Neutrophil (primary cell): Measurements from ENCODE around the gene TBC1D4.

ENCODE experiments used
- H3K27ac ChIP-seq: fragments of 200-600 bp; sonication (generic); 2 replicates; pipeline ENCODE4 v1.5.1; 2016; ENCODE audit warnings: mild to moderate bottlenecking, moderate library complexity
- H3K27me3 ChIP-seq: fragments of 200-600 bp; sonication (generic); 2 replicates; pipeline ENCODE4 v1.6.0; 2016; ENCODE audit warnings: mild to moderate bottlenecking
- H3K36me3 ChIP-seq: fragments of 200-600 bp; sonication (generic); 2 replicates; pipeline ENCODE4 v1.5.1; 2017
- H3K4me1 ChIP-seq, 2 experiments: fragments of 200-600 bp in 1 of 2; sonication (generic) in 1 of 2; 1 replicate in 1 of 2; 2 replicates in 1 of 2; pipeline versions ENCODE4 v1.5.1 to v1.6.1; 2013 to 2016; ENCODE audit warnings: low read depth in 1 of 2, low read length in 1 of 2, mild to moderate bottlenecking in 1 of 2, moderate library complexity in 1 of 2; ENCODE audit not compliant: control insufficient read depth in 1 of 2, insufficient read depth in 1 of 2
- H3K4me3 ChIP-seq, 2 experiments: fragments of 200-600 bp in 1 of 2; sonication (generic) in 1 of 2; 1 replicate in 1 of 2; 2 replicates in 1 of 2; pipeline ENCODE4 v1.5.1; 2013 to 2016; ENCODE audit warnings: low read depth in 1 of 2, low read length in 1 of 2, mild to moderate bottlenecking in 1 of 2, moderate library complexity in 1 of 2
- H3K9me3 ChIP-seq: fragments of 200-600 bp; sonication (generic); 2 replicates; pipeline ENCODE4 v1.5.1; 2016
- CTCF ChIP-seq: fragments of 200-600 bp; sonication (generic); IDR thresholded peaks from 2 replicates; pipeline ENCODE4 v1.5.1; 2016; ENCODE audit warnings: antibody characterized with exemption

TBC1D4 gene

GRCh38 chr13:75445717-75446499 is 36.1 kb downstream of the TBC1D4 start:
- no peak overlapping the region for H3K4me3 ChIP-seq
- H3K27ac ChIP-seq, result no peak overlapping the region
- no peaks in the 10 kb centered on the region for H3K36me3 ChIP-seq

DNA sequence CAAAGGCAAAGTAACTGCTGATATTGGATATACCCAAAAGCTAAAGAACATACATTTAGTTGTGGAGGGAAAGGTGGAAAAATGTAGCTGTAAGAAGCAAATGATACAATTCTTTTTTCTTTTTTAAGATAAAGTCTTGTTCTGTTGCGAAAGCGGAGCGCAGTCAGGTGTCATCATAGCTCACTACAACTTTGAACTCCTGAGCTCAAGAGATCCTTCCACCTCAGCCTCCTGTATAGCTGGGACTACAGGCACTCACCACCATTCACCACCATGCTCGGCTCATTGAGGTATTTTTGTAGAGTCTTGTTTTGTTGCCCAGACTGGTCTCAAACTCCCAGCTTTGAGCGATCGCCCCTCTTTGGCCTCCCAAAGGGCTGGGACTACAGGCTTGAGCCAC is 38.0 kb downstream of the TBC1D4 start:
- H3K27ac ChIP-seq, result no peak overlapping the region
- no peaks in the 10 kb centered on the region for H3K36me3 ChIP-seq
- H3K4me3 ChIP-seq, result no peak overlapping the region
- TF ChIP-seq CTCF, result no peak
- H3K9me3 ChIP-seq, result no peaks in the 10 kb centered on the region
- no peaks in the 10 kb centered on the region for H3K4me1 ChIP-seq
- no peaks in the 10 kb centered on the region for H3K27me3 ChIP-seq

More at GRCh38 chr13:75445717-75446499, 36.1 kb downstream of the TBC1D4 start:
- H3K9me3 ChIP-seq, result no peaks in the 10 kb centered on the region
- H3K4me1 ChIP-seq, result no peaks in the 10 kb centered on the region
- no peak for TF ChIP-seq CTCF
- H3K27me3 ChIP-seq, result no peaks in the 10 kb centered on the region

DNA sequence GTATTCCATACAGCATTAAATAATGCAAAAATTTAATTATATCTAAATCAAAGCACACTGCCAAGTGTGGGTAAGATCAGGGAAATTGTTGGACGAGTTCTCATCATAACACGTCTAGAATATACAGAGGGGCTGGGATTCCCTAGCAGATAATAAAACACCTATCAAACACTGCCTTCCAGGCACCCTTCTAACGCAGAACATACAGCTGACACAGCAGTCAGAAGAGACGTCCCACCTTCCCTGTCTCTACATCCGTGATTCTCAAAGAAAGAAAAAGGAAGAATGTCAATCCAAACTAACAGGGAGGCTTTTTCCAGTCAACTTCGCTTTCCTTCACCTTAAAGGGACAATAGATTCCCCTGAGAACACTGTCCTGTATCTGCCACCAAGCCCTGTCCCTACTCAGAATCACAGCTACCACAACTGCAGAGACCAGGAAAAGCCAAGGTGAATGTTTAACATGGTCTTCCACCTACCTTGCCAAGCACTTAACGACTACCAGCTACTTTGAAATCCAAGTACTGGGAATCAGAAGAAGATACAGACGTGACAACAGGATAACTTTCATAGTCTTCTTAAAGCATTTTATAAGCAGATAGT is 38.5 kb downstream of the TBC1D4 start:
- Histone ChIP-seq H3K27ac (no peak overlapping the region), H3K4me3 (no peak overlapping the region), H3K4me1 (no peaks in the 10 kb centered on the region), H3K36me3 (no peaks in the 10 kb centered on the region), H3K9me3 (no peaks in the 10 kb centered on the region), H3K27me3 (no peaks in the 10 kb centered on the region)
- TF ChIP-seq CTCF, result no peak

GRCh38 chr13:75442736-75443234 is 39.2 kb downstream of the TBC1D4 start:
- Histone ChIP-seq H3K9me3 (no peaks in the 10 kb centered on the region), H3K27ac (no peak overlapping the region), H3K4me1 (no peaks in the 10 kb centered on the region), H3K36me3 (no peaks in the 10 kb centered on the region), H3K4me3 (no peak overlapping the region), H3K27me3 (no peaks in the 10 kb centered on the region)
- TF ChIP-seq CTCF, result no peak

- TF ChIP-seq CTCF, result no peak
Observed at GRCh38 chr13:75440100-75440499, 41.9 kb downstream of the TBC1D4 start.

More at GRCh38 chr13:75440100-75440499, 41.9 kb downstream of the TBC1D4 start:
- Histone ChIP-seq H3K27ac (no peak overlapping the region), H3K4me1 (no peaks in the 10 kb centered on the region), H3K9me3 (no peaks in the 10 kb centered on the region), H3K36me3 (no peaks in the 10 kb centered on the region), H3K4me3 (no peak overlapping the region), H3K27me3 (no peaks in the 10 kb centered on the region)
